HepG2 (cell line): ENCODE measurements around the gene FARSB. TPM values are rescaled to one million over a fixed set of nuclear protein-coding genes. Genes with fewer than 3 reads are reported as not detected.

Experiments
- ATAC-seq: fragments of 200-7000 bp; cut with Tn5 transposase; 3 replicates; pipeline ENCODE4 v1.9.1; 2020; ENCODE audit warnings: mild to moderate bottlenecking, moderate library complexity
- BruUV-seq: library from RNA; stranded (reverse); fragments of 400-500 nt; replicated peaks from 2 replicates; lab custom pipeline; 2021; lab: Mats Ljungman, UMichigan
- CTCF ChIA-PET: fragments of 300-600 bp; formaldehyde crosslinking; extraction: SDS; loops from one replicate; lab custom pipeline; 2021; ENCODE audit warnings: low total read pairs, inconsistent platforms, low intra/inter-chr PET ratio; lab: Yijun Ruan, JAX
- POLR2A ChIA-PET: fragments of 350-600 bp; sonication (Branson Sonifier 250); formaldehyde crosslinking; loops from one replicate; lab custom pipeline; 2020; ENCODE audit warnings: antibody characterized with exemption, inconsistent platforms; lab: Yijun Ruan, JAX
- DNase-seq: peaks from one replicate; pipeline ENCODE4 v3.0.0-alpha.2; 2015; ENCODE audit warnings: low spot score
- FAIRE-seq: peaks from 3 replicates; lab custom pipeline; 2011; peaks lifted over from hg19 to GRCh38; lab: Jason Lieb, UNC
- H2AFZ ChIP-seq: one replicate; pipeline ENCODE4 v1.6.1; 2011; ENCODE audit warnings: low read length, inconsistent platforms
- H3K27ac ChIP-seq: fragments of 300-600 bp; 3 replicates; pipeline ENCODE4 v1.8.0; 2011; ENCODE audit warnings: mixed run types, mild to moderate bottlenecking, mixed read lengths, low read length, inconsistent platforms; ENCODE audit not compliant: insufficient read depth; ENCODE audit errors: extremely low read length
- H3K27me3 ChIP-seq, 2 experiments: fragments of 200-600 bp in 1 of 2; 2 replicates in 1 of 2; 3 replicates in 1 of 2; pipeline versions ENCODE4 v1.6.0 to v1.8.0; 2011; ENCODE audit warnings: low read length in 2 of 2, mild to moderate bottlenecking in 2 of 2, moderate library complexity in 2 of 2, inconsistent platforms in 1 of 2; ENCODE audit not compliant: insufficient read depth in 2 of 2, control insufficient read depth in 1 of 2
- H3K36me3 ChIP-seq, 2 experiments: fragments of 200-600 bp in 1 of 2; replicated peaks in 1 of 2; 2 replicates in 1 of 2; 3 replicates in 1 of 2; pipeline versions ENCODE4 v1.5.1 to v1.8.0; 2011; ENCODE audit warnings: low read length in 2 of 2, inconsistent platforms in 1 of 2; ENCODE audit not compliant: insufficient read depth in 2 of 2, control insufficient read depth in 1 of 2
- H3K4me1 ChIP-seq: 2 replicates; pipeline ENCODE4 v1.5.1; 2012; ENCODE audit warnings: low read length, inconsistent platforms; ENCODE audit not compliant: insufficient read depth
- H3K4me2 ChIP-seq: 2 replicates; pipeline ENCODE4 v1.6.0; 2011; ENCODE audit warnings: low read depth, low read length, inconsistent platforms
- H3K4me3 ChIP-seq, 3 experiments: fragments of 200-600 bp in 1 of 3; sonication (generic), shearing (Covaris generic) in 1 of 3; replicated peaks in 1 of 3; 2 replicates each; pipeline ENCODE4 v1.5.1; 2011 to 2016; ENCODE audit warnings: low read length in 3 of 3, inconsistent platforms in 2 of 3, low read depth in 2 of 3, mild to moderate bottlenecking in 2 of 3, control low read depth in 1 of 3, mixed read lengths in 1 of 3; ENCODE audit not compliant: insufficient read depth in 1 of 3
- H3K79me2 ChIP-seq: one replicate; pipeline ENCODE4 v1.6.1; 2011; ENCODE audit warnings: low read length, inconsistent platforms; ENCODE audit not compliant: insufficient read depth
- H3K9ac ChIP-seq: 2 replicates; pipeline ENCODE4 v1.6.0; 2011; ENCODE audit warnings: mild to moderate bottlenecking, low read depth, low read length, inconsistent platforms; ENCODE audit not compliant: insufficient read depth
- H3K9me3 ChIP-seq: 2 replicates; pipeline ENCODE4 v1.5.1; 2012; ENCODE audit warnings: mild to moderate bottlenecking, low read length
- H4K20me1 ChIP-seq: 2 replicates; pipeline ENCODE4 v1.6.0; 2011; ENCODE audit warnings: inconsistent platforms, mild to moderate bottlenecking, low read length, moderate library complexity; ENCODE audit not compliant: insufficient read depth
- AKAP8 ChIP-seq: sonication (generic); formaldehyde crosslinking; IDR thresholded peaks from 2 replicates; pipeline ENCODE4 v1.5.1; 2020; ENCODE audit warnings: mild to moderate bottlenecking, missing genetic modification reagents
- ETV6 ChIP-seq: sonication (generic); formaldehyde crosslinking; conservative IDR thresholded peaks from 2 replicates; pipeline ENCODE4 v1.4.0; 2020; ENCODE audit warnings: missing genetic modification reagents
- HNRNPL ChIP-seq: fragments of 200-400 bp; formaldehyde crosslinking; IDR thresholded peaks from 2 replicates; pipeline ENCODE4 v1.6.1; 2017; ENCODE audit warnings: mild to moderate bottlenecking, low read depth, low read length
- ISL2 ChIP-seq: sonication (generic); formaldehyde crosslinking; IDR thresholded peaks from 2 replicates; pipeline ENCODE4 v1.5.0; 2020; ENCODE audit warnings: missing genetic modification reagents
- KAT8 ChIP-seq: IDR thresholded peaks from 2 replicates; pipeline ENCODE4 v1.6.1; 2016; ENCODE audit warnings: missing genetic modification reagents, missing compliant biosample characterization
- KDM5A ChIP-seq: fragments of 200-600 bp; sonication (generic); IDR thresholded peaks from 2 replicates; pipeline ENCODE4 v1.7.0; 2018; ENCODE audit warnings: antibody characterized with exemption, mild to moderate bottlenecking, low read length, borderline replicate concordance
- SMAD9 ChIP-seq: sonication (generic); formaldehyde crosslinking; IDR thresholded peaks from 2 replicates; pipeline ENCODE4 v1.5.1; 2020; ENCODE audit warnings: mild to moderate bottlenecking, missing genetic modification reagents
- WGBS: methylation state at CpG from one replicate; pipeline ENCODE4 v1.1.6; 2017; ENCODE audit warnings: low lambda C conversion rate; 5-methylcytosine and 5-hydroxymethylcytosine counted together
- in situ Hi-C: cut with HindIII; loops from 2 replicates; pipeline ENCODE4 v1.10.0; 2017; ENCODE audit warnings: low pct_unique_long_range_greater_than_20kb; ENCODE audit not compliant: extremely low pct_ligation_motif_present
- intact Hi-C: fragments of 100-400 bp; cut with micrococcal nuclease; formaldehyde crosslinking; loops from one replicate; pipeline ENCODE4 v1.10.0; 2022; ENCODE audit not compliant: unreplicated experiment
- polyA plus RNA-seq, 8 experiments: library from polyadenylated mRNA; depleted of rRNA in 3 of 8; stranded (reverse) in 7 of 8; unstranded in 1 of 8; fragments of >200 nt; fragmentation: Illumina TruSeq in 4 of 8; extraction: Trizol in 4 of 8; gene quantifications; 2 replicates each; pipeline versions ENCODE4 v1.2.1 to v1.2.3, GENCODE V29; 2011 to 2016; ENCODE audit warnings: low read depth in 4 of 8, missing spikeins in 1 of 8, mixed read lengths in 1 of 8; ENCODE audit not compliant: insufficient read depth in 1 of 8
- total RNA-seq, 5 experiments: library from RNA; depleted of rRNA; stranded (reverse); fragments of >200 nt; fragmentation: Illumina TruSeq; extraction: Trizol; gene quantifications; 2 replicates each; pipeline ENCODE4 v1.2.3, GENCODE V29; 2016; ENCODE audit warnings: low read depth in 1 of 5

The FARSB gene
- total and polyA plus RNA-seq, 2 of the 13 experiments (the other 11 are each of a cell fraction or from before 2014, with no cell fraction given) = 23.3 to 45.9 TPM

- DNase-seq = peak; percentile 23
- Histone ChIP-seq H3K79me2 (no peaks in the 10 kb centered on the region), H2AFZ (no peak overlapping the region), H3K4me1 (no peaks in the 10 kb centered on the region)
- no TSS peak for BruUV-seq
- CTCF ChIA-PET = interaction anchor here (1.6 kb wide), 1 partner anchor 265 kb away, joined by 5 read pairs; no protein-coding TSS in a partner anchor
- TF ChIP-seq AKAP8 (no peak), KDM5A (no peak), KAT8 (CRISPR knock-in tag) (no peak), HNRNPL (no peak), ISL2 (CRISPR knock-in tag) (no peak), SMAD9 (CRISPR knock-in tag) (no peak)
- TF ChIP-seq, all 625 proteins: peak for 0
- H3K9me3 ChIP-seq = no peaks in the 10 kb centered on the region
- no peak overlapping the region for H3K4me3 ChIP-seq
- H3K9ac ChIP-seq = no peak overlapping the region
- ATAC-seq (peak; percentile 74), FAIRE-seq (peak; percentile 36)
- intact Hi-C loops (no loop called here), in situ Hi-C loops (no loop called here)
- no peaks in the 10 kb centered on the region for H4K20me1 ChIP-seq
- H3K4me2 ChIP-seq = no peak overlapping the region
- no peaks in the 10 kb centered on the region for H3K27me3 ChIP-seq
- H3K36me3 ChIP-seq = peaks cover 4 to 10% of the 10 kb centered on the region in 2 experiments; a peak in 4 of 5 replicates
- POLR2A ChIA-PET = no interaction called here
- H3K27ac ChIP-seq = no peak overlapping the region
Observed at GRCh38 chr2:222582928-222583327, 73.0 kb downstream of the FARSB start.

- no TSS peak for BruUV-seq
- intact Hi-C loops (no loop called here), in situ Hi-C loops (no loop called here)
- Histone ChIP-seq H3K79me2 (no peaks in the 10 kb centered on the region), H3K4me3 (no peak overlapping the region), H4K20me1 (no peaks in the 10 kb centered on the region), H3K4me2 (no peak overlapping the region), H3K27me3 (no peaks in the 10 kb centered on the region), H3K27ac (no peak overlapping the region), H3K4me1 (peaks cover 19% of the 10 kb centered on the region), H2AFZ (no peak overlapping the region), H3K9me3 (no peaks in the 10 kb centered on the region), H3K9ac (no peak overlapping the region), H3K36me3 (peaks cover 3 to 9% of the 10 kb centered on the region in 2 experiments)
- POLR2A ChIA-PET = no interaction called here
- WGBS = 96% methylated on average over 3 of the region's 3 CpGs
- CTCF ChIA-PET = no interaction called here
- no peak for TF ChIP-seq ETV6 (CRISPR knock-in tag)
- FAIRE-seq (no peak), ATAC-seq (no peak), DNase-seq (no peak)
Observed at GRCh38 chr2:222577341-222577740, 78.6 kb downstream of the FARSB start.
